Neural cell (in vitro differentiated cells): ENCODE data around the gene MTERF1. TPM values are rescaled to one million over a fixed set of nuclear protein-coding genes. Genes with fewer than 3 reads are reported as not detected.
"Not testable (repeated sequence)": the region's sequence is repeated elsewhere in the genome, so short reads cannot be mapped to it uniquely, and the experiment has no call there.

Experiments
- H2AFZ ChIP-seq: fragments of 200-600, 300-800 bp; sonication (generic), shearing (Covaris generic); 2 replicates; pipeline ENCODE4 v1.6.0; 2014; ENCODE audit warnings: low read depth, mild to moderate bottlenecking, antibody characterized with exemption, low read length, moderate library complexity
- H3F3A ChIP-seq: fragments of 200-600 bp; shearing (Covaris generic); 2 replicates; pipeline ENCODE4 v1.6.1; 2016; ENCODE audit warnings: mild to moderate bottlenecking, moderate library complexity, mixed read lengths, antibody characterized with exemption, low read length; ENCODE audit not compliant: insufficient read depth, poor library complexity, severe bottlenecking
- H3K27ac ChIP-seq: fragments of 200-600, 300-800 bp; sonication (generic), shearing (Covaris generic); 2 replicates; pipeline ENCODE4 v1.5.1; 2014; ENCODE audit warnings: mild to moderate bottlenecking, low read length, moderate library complexity
- H3K27me3 ChIP-seq: fragments of 300-800, 200-600 bp; sonication (generic), shearing (Covaris generic); 2 replicates; pipeline ENCODE4 v1.6.0; 2014; ENCODE audit warnings: mild to moderate bottlenecking, low read depth, low read length, moderate library complexity; ENCODE audit not compliant: insufficient read depth
- H3K36me3 ChIP-seq: fragments of 300-800, 200-600 bp; sonication (generic), shearing (Covaris generic); 2 replicates; pipeline ENCODE4 v1.5.1; 2014; ENCODE audit warnings: mild to moderate bottlenecking, antibody characterized with exemption, low read length, moderate library complexity; ENCODE audit not compliant: insufficient read depth
- H3K4me2 ChIP-seq: fragments of 300-800, 200-600 bp; sonication (generic), shearing (Covaris generic); 2 replicates; pipeline ENCODE4 v1.6.0; 2014; ENCODE audit warnings: mild to moderate bottlenecking, low read length
- H3K4me3 ChIP-seq: fragments of 300-800, 200-600 bp; sonication (generic), shearing (Covaris generic); 2 replicates; pipeline ENCODE4 v1.5.1; 2014; ENCODE audit warnings: mild to moderate bottlenecking, low read length, moderate library complexity
- H3K79me2 ChIP-seq: fragments of 200-600 bp; shearing (Covaris generic); replicated peaks from 2 replicates; pipeline ENCODE4 v1.6.0; 2014; ENCODE audit warnings: mild to moderate bottlenecking, low read length, moderate library complexity; ENCODE audit not compliant: insufficient read depth
- H3K9ac ChIP-seq: fragments of 300-800, 200-600 bp; sonication (generic), shearing (Covaris generic); 2 replicates; pipeline ENCODE4 v1.6.1; 2016; ENCODE audit warnings: mild to moderate bottlenecking, low read length, mixed read lengths
- H3K9me2 ChIP-seq: fragments of 200-600 bp; shearing (Covaris generic); 2 replicates; pipeline ENCODE4 v1.6.1; 2016; ENCODE audit warnings: mild to moderate bottlenecking, low read length, mixed read lengths; ENCODE audit not compliant: insufficient read depth
- H3K9me3 ChIP-seq: fragments of 200-600, 300-800 bp; sonication (generic), shearing (Covaris generic); 2 replicates; pipeline ENCODE4 v1.6.1; 2016; ENCODE audit warnings: mild to moderate bottlenecking, mixed run types, low read length, moderate library complexity, mixed read lengths
- H4K20me1 ChIP-seq: fragments of 200-600 bp; shearing (Covaris generic); 2 replicates; pipeline ENCODE4 v1.6.1; 2016; ENCODE audit warnings: mild to moderate bottlenecking, mixed run types; ENCODE audit not compliant: insufficient read depth
- EP300 ChIP-seq: fragments of 450-650 bp; conservative IDR thresholded peaks from 2 replicates; pipeline ENCODE4 v1.6.1; 2014; ENCODE audit warnings: antibody characterized with exemption, mild to moderate bottlenecking, moderate library complexity; ENCODE audit not compliant: poor library complexity, severe bottlenecking
- EZH2 ChIP-seq: fragments of 200-600, 300-800 bp; shearing (Covaris generic), sonication (generic); IDR thresholded peaks from 2 replicates; pipeline ENCODE4 v1.6.1; 2014; ENCODE audit warnings: antibody characterized with exemption, low read length, borderline replicate concordance, mild to moderate bottlenecking; ENCODE audit not compliant: insufficient read depth, poor library complexity, severe bottlenecking
- MXI1 ChIP-seq: fragments of 450-650 bp; conservative IDR thresholded peaks from 2 replicates; pipeline ENCODE4 v1.6.1; 2014; ENCODE audit warnings: antibody characterized with exemption, mild to moderate bottlenecking; ENCODE audit not compliant: poor library complexity, severe bottlenecking
- POLR2AphosphoS5 ChIP-seq: IDR thresholded peaks from 2 replicates; pipeline ENCODE4 v1.6.1; 2012
- RAD21 ChIP-seq: fragments of 450-650 bp; conservative IDR thresholded peaks from 2 replicates; pipeline ENCODE4 v1.6.1; 2014; ENCODE audit warnings: antibody characterized with exemption, mild to moderate bottlenecking, moderate library complexity
- SMC3 ChIP-seq: fragments of 450-650 bp; conservative IDR thresholded peaks from 2 replicates; pipeline ENCODE4 v1.6.1; 2014; ENCODE audit warnings: antibody characterized with exemption, mild to moderate bottlenecking, moderate library complexity; ENCODE audit not compliant: poor library complexity
- TAF1 ChIP-seq: IDR thresholded peaks from 2 replicates; pipeline ENCODE4 v1.6.1; 2012; ENCODE audit warnings: low read depth
- polyA plus RNA-seq: library from polyadenylated mRNA; depleted of rRNA; stranded (reverse); fragments of >200 nt; gene quantifications from 2 replicates; pipeline ENCODE4 v1.2.3, GENCODE V29; 2014
- TF ChIP-seq, protein P1 (sequence below): fragments of 450-650 bp; IDR thresholded peaks from 2 replicates; pipeline ENCODE4 v1.5.1; 2014; ENCODE audit warnings: antibody characterized with exemption, mild to moderate bottlenecking, moderate library complexity; ENCODE audit not compliant: poor library complexity, severe bottlenecking
- TF ChIP-seq, protein P2 (sequence below): IDR thresholded peaks from 2 replicates; pipeline ENCODE4 v1.6.1; 2012; ENCODE audit warnings: borderline replicate concordance

MTERF1 gene
- polyA plus RNA-seq, 1 donor from 2014 or later, result 22.9 TPM

DNA sequence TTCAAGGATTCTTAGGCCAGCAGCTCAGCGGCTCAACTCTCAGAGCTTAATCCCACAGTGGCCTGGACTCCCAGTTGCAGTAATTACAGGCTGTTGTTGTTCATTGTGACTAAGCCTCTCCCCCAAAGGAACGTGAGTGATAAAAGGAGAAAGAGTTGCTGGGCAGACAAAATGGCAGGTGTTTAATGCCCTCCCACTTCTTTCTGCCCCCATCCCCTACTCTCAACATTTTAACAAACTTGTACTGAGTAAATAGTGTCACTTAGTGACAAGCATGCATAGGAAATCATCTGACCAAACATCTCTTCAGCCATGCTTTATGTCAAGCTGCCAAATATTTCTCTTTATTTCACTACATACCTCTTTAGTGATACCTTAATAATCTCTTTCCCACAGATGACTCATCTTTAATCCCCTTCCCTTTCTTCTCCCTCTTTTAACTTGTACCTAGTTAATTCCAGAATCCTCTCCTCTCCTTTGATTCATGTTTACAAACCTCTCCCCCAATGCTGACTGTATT, 12.4 kb upstream of the MTERF1 start:
- no peak overlapping the region for H3K4me2 ChIP-seq
- no peaks in the 10 kb centered on the region for H3K9me3 ChIP-seq
- no peaks in the 10 kb centered on the region for H4K20me1 ChIP-seq
- H3K27me3 ChIP-seq, result no peaks in the 10 kb centered on the region
- H2AFZ ChIP-seq, result no peak overlapping the region
- TF ChIP-seq RAD21 (no peak), SMC3 (no peak), EZH2 (no peak), TAF1 (no peak), EP300 (no peak), POLR2AphosphoS5 (no peak), MXI1 (no peak)
- TF ChIP-seq, protein P1, sequence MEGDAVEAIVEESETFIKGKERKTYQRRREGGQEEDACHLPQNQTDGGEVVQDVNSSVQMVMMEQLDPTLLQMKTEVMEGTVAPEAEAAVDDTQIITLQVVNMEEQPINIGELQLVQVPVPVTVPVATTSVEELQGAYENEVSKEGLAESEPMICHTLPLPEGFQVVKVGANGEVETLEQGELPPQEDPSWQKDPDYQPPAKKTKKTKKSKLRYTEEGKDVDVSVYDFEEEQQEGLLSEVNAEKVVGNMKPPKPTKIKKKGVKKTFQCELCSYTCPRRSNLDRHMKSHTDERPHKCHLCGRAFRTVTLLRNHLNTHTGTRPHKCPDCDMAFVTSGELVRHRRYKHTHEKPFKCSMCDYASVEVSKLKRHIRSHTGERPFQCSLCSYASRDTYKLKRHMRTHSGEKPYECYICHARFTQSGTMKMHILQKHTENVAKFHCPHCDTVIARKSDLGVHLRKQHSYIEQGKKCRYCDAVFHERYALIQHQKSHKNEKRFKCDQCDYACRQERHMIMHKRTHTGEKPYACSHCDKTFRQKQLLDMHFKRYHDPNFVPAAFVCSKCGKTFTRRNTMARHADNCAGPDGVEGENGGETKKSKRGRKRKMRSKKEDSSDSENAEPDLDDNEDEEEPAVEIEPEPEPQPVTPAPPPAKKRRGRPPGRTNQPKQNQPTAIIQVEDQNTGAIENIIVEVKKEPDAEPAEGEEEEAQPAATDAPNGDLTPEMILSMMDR, result no peak
- TF ChIP-seq, protein P2, sequence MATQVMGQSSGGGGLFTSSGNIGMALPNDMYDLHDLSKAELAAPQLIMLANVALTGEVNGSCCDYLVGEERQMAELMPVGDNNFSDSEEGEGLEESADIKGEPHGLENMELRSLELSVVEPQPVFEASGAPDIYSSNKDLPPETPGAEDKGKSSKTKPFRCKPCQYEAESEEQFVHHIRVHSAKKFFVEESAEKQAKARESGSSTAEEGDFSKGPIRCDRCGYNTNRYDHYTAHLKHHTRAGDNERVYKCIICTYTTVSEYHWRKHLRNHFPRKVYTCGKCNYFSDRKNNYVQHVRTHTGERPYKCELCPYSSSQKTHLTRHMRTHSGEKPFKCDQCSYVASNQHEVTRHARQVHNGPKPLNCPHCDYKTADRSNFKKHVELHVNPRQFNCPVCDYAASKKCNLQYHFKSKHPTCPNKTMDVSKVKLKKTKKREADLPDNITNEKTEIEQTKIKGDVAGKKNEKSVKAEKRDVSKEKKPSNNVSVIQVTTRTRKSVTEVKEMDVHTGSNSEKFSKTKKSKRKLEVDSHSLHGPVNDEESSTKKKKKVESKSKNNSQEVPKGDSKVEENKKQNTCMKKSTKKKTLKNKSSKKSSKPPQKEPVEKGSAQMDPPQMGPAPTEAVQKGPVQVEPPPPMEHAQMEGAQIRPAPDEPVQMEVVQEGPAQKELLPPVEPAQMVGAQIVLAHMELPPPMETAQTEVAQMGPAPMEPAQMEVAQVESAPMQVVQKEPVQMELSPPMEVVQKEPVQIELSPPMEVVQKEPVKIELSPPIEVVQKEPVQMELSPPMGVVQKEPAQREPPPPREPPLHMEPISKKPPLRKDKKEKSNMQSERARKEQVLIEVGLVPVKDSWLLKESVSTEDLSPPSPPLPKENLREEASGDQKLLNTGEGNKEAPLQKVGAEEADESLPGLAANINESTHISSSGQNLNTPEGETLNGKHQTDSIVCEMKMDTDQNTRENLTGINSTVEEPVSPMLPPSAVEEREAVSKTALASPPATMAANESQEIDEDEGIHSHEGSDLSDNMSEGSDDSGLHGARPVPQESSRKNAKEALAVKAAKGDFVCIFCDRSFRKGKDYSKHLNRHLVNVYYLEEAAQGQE, result no peak
- no peaks in the 10 kb centered on the region for H3K9me2 ChIP-seq
- no peaks in the 10 kb centered on the region for H3F3A ChIP-seq
- no peak overlapping the region for H3K9ac ChIP-seq
- H3K27ac ChIP-seq, result no peak overlapping the region
- no peak overlapping the region for H3K4me3 ChIP-seq
- no peaks in the 10 kb centered on the region for H3K79me2 ChIP-seq
- no peaks in the 10 kb centered on the region for H3K36me3 ChIP-seq

DNA sequence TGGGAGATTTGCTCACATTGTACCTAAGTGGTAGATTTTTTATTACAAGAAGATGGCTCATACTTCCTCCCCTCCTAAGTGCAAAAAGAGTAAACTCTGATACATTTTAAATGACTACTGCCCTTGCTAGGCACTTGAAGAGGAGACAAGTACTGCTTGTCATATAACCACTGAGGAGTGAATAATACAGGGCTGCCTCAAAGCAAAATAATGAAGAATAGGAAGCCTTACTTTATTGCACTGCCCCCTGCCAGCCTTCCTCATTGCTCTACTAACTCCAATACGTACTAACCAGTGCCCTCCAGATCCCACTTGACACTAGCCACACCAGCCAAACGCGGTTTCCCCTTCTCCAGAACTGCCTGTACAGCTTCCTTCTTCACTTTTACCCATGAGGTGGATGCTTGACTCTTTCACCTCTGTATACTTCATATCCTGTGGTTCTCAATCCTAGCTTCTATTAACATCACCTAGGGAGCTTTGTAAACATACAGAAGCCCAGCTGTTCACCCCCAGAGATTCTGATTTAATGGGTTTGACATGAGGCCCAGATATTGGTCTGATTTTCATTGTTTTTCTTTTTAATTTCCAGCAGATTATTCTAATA, 11.7 kb upstream of the MTERF1 start:
- Histone ChIP-seq H3K27me3 (no peaks in the 10 kb centered on the region), H3K79me2 (no peaks in the 10 kb centered on the region), H3K9ac (no peak overlapping the region), H4K20me1 (no peaks in the 10 kb centered on the region), H3K9me2 (no peaks in the 10 kb centered on the region), H2AFZ (no peak overlapping the region), H3K4me2 (no peak overlapping the region), H3K27ac (no peak overlapping the region), H3K36me3 (no peaks in the 10 kb centered on the region), H3K4me3 (no peak overlapping the region), H3K9me3 (no peaks in the 10 kb centered on the region), H3F3A (no peaks in the 10 kb centered on the region)
- TF ChIP-seq, protein P1, result no peak
- TF ChIP-seq RAD21 (no peak), EZH2 (no peak), POLR2AphosphoS5 (no peak), EP300 (no peak), MXI1 (no peak), SMC3 (no peak)

DNA sequence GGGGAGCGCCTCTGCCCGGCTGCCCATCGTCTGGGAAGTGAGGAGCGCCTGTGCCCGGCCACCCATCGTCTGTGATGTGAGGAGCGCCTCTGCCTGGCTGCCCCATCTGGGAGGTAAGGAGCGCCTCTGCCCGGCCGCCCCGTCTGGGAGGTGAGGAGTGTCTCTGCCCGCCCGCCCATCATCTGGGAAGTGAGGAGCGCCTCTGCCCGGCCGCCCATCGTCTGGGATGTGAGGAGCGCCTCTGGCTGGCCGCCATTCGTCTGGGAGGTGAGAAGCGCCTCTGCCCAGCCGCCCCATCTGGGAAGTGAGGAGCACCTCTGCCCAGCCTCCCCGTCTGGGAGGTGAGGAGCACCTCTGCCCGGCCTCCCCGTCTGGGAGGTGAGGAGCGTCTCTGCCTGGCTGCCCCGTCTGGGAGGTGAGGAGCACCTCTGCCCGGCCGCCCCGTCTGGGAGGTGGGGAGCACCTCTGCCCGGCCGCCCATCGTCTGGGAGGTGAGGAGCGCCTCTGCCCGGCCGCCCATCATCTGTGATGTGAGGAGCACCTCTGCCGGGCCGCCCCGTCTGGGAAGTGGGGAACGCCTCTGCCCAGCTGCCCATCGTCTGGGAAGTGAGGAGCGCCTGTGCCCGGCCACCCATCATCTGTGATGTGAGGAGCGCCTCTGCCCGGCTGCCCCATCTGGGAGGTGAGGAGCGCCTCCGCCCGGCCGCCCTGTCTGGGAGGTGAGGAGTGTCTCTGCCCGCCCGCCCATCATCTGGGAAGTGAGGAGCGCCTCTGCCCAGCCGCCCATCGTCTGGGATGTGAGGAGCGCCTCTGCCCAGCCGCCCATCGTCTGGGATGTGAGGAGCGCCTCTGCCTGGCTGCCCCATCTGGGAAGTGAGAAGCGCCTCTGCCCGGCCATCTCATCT, 8.0 kb upstream of the MTERF1 start:
- H3K9me2 ChIP-seq, H3K9me3 ChIP-seq, H4K20me1 ChIP-seq, H3F3A ChIP-seq, H3K4me2 ChIP-seq, H3K27ac ChIP-seq, H3K9ac ChIP-seq, H3K79me2 ChIP-seq, H3K4me3 ChIP-seq, H3K27me3 ChIP-seq, H3K36me3 ChIP-seq, H2AFZ ChIP-seq: not testable (repeated sequence)
